GM21723 (cell line): ENCODE results near the gene KCNG2.

Experiments
- ATAC-seq: cut with Tn5 transposase; IDR thresholded peaks from one replicate; pipeline ENCODE4 v1.9.1; 2021; ENCODE audit warnings: mild to moderate bottlenecking, moderate library complexity; ENCODE audit not compliant: unreplicated experiment

The KCNG2 gene

GRCh38 chr18:79768745-79769144, 29.0 kb upstream of the KCNG2 start:
- no peak for ATAC-seq

- no peak for ATAC-seq
These were observed 27.8 kb upstream of the KCNG2 start for GRCh38 chr18:79769698-79770500.

GRCh38 chr18:79770501-79770815, 27.3 kb upstream of the KCNG2 start:
- ATAC-seq = no peak

GRCh38 chr18:79770826-79771225, 26.9 kb upstream of the KCNG2 start:
- ATAC-seq = no peak

- ATAC-seq = no peak
These were observed 26.2 kb upstream of the KCNG2 start for GRCh38 chr18:79771446-79772107.

- no peak for ATAC-seq
These were observed 25.5 kb upstream of the KCNG2 start for GRCh38 chr18:79772108-79772864.

- ATAC-seq = no peak
These were observed 24.7 kb upstream of the KCNG2 start for GRCh38 chr18:79772865-79773696.

- no peak for ATAC-seq
These were observed 23.6 kb upstream of the KCNG2 start for GRCh38 chr18:79774111-79774510.

- ATAC-seq = no peak
These were observed 22.1 kb upstream of the KCNG2 start for GRCh38 chr18:79775441-79776221.

GRCh38 chr18:79776674-79777073, 21.1 kb upstream of the KCNG2 start:
- ATAC-seq = no peak

- ATAC-seq = no peak
These were observed 19.4 kb upstream of the KCNG2 start for GRCh38 chr18:79778291-79778791.

- ATAC-seq = no peak
These were observed 18.6 kb upstream of the KCNG2 start for GRCh38 chr18:79779021-79779699.

GRCh38 chr18:79779700-79780190, 18.0 kb upstream of the KCNG2 start:
- ATAC-seq = no peak

- ATAC-seq = no peak
These were observed 17.2 kb upstream of the KCNG2 start for GRCh38 chr18:79780547-79780946.

- no peak for ATAC-seq
These were observed 16.3 kb upstream of the KCNG2 start for GRCh38 chr18:79781331-79781941.

GRCh38 chr18:79782566-79783308, 15.0 kb upstream of the KCNG2 start:
- ATAC-seq = no peak

- ATAC-seq = no peak
These were observed 13.4 kb upstream of the KCNG2 start for GRCh38 chr18:79784071-79784913.
